ENCODE measurements around the gene RGS14. TPM values are rescaled to one million over a fixed set of nuclear protein-coding genes. Genes with fewer than 3 reads are reported as not detected.

Gene RGS14
- total and polyA plus RNA-seq, 2 donors (not counting 3 experiments of a cell fraction or from before 2014, with no cell fraction given) = 4.3 to 7.3 TPM

- no peaks in the 10 kb centered on the region for H3K79me2 ChIP-seq (ENCODE audit: control insufficient read depth, insufficient read depth, low read length)
- dilution Hi-C loops (cut with MboI; ENCODE audit: extremely low pct_ligation_motif_present, low sequenced_read_pairs) = loop anchor here (5.0 kb wide), 1 partner anchor 41 kb away; no protein-coding TSS in a partner anchor
- peaks cover 18% of the 10 kb centered on the region for H3K4me1 ChIP-seq (ENCODE audit: control insufficient read depth, extremely low read depth, insufficient read depth, low read length)
- POLR2A ChIA-PET = no interaction called here
- peak overlapping the region; percentile 66 for H2AFZ ChIP-seq (ENCODE audit: low read depth, low read length)
- BruUV-seq (replicated peaks) = no TSS peak
- CTCF ChIA-PET = no interaction called here
- no peak overlapping the region for H3K9ac ChIP-seq (replicated peaks; ENCODE audit: extremely low read depth, insufficient read depth, low read length)
- DNase-seq (ENCODE audit: low read depth, low spot score) (no peak), FAIRE-seq (no peak)
- H3K9me1 ChIP-seq (replicated peaks; ENCODE audit: control insufficient read depth, extremely low read depth, insufficient read depth, low read length) = no peaks in the 10 kb centered on the region
- no peaks in the 10 kb centered on the region for H3K9me3 ChIP-seq (replicated peaks; ENCODE audit: control insufficient read depth, insufficient read depth, low read length)
- peak overlapping the region in 1 of 3 experiments; percentile 17 for H3K4me3 ChIP-seq (replicated peaks in 1 of 3; ENCODE audit: insufficient read depth in 1 of 3, low read depth in 1 of 3, low read length in 3 of 3)
- H4K20me1 ChIP-seq (replicated peaks; ENCODE audit: control insufficient read depth, extremely low read depth, insufficient read depth, low read length) = no peaks in the 10 kb centered on the region
- H3K4me2 ChIP-seq (ENCODE audit: insufficient read depth, low read length) = peak overlapping the region; percentile 57
- no peak for TF ChIP-seq MAX (IDR thresholded peaks at IDR 0.05; ENCODE audit: insufficient read depth, insufficient read length)
- TF ChIP-seq GATA2 (IDR thresholded peaks at IDR 0.05; ENCODE audit: insufficient read depth, insufficient read length, low read depth, low read length) = no peak
- TF ChIP-seq JUN (IDR thresholded peaks at IDR 0.05; ENCODE audit: borderline replicate concordance, insufficient read depth, insufficient read length, low read depth) = no peak
- no peak for TF ChIP-seq POLR2AphosphoS5 (IDR thresholded peaks at IDR 0.05; ENCODE audit: insufficient read depth, low read depth, low read length)
- TF ChIP-seq EZH2 (IDR thresholded peaks at IDR 0.05; ENCODE audit: borderline replicate concordance, low read depth, low read length, severe bottlenecking) = no peak
- no peak for TF ChIP-seq MYC (IDR thresholded peaks at IDR 0.05; ENCODE audit: low read depth, low read length)
- no peak for TF ChIP-seq FOS (IDR thresholded peaks at IDR 0.05; ENCODE audit: borderline replicate concordance, insufficient read depth, low read length)
- no peak for TF ChIP-seq POLR2A (IDR thresholded peaks at IDR 0.05; ENCODE audit: low read depth, low read length)
- TF ChIP-seq CTCF (IDR thresholded peaks at IDR 0.05; ENCODE audit: extremely low read depth in 1 of 2, insufficient read depth in 1 of 2, low read depth in 1 of 2, low read length in 2 of 2) = no peak
- no peaks in the 10 kb centered on the region for H3K36me3 ChIP-seq (ENCODE audit: control insufficient read depth in 2 of 2, extremely low read depth in 1 of 2, insufficient read depth in 2 of 2, low read length in 2 of 2)
- intact Hi-C loops (cut with micrococcal nuclease) = no loop called here
- H3K27me3 ChIP-seq (ENCODE audit: control insufficient read depth in 2 of 2, insufficient read depth in 2 of 2, low read length in 2 of 2) = no peaks in the 10 kb centered on the region
- H3K27ac ChIP-seq (ENCODE audit: insufficient read depth, low read depth, low read length) = no peak overlapping the region
Measured at GRCh38 chr5:177363565-177363964, 5.8 kb downstream of the RGS14 start.
